Activated T-helper 1 cell treated with anti-CD3 and anti-CD28 coated beads, Interleukin-12 subunit alpha, Interleukin-12 subunit beta, Interleukin-2, Interleukin-4 antibody, amounts not matched to agents 30 ng/mL and 10 ng/mL and 1 ng/mL, durations not matched to agents 14 hours and 24 hours and 36 hours (primary cell): ENCODE measurements around the gene TAC3. TPM values are rescaled to one million over a fixed set of nuclear protein-coding genes. Genes with fewer than 3 reads are reported as not detected.

Experiments used
- total RNA-seq: library from RNA; stranded (reverse); gene quantifications from 2 replicates; pipeline ENCODE4 v1.2.3, GENCODE V29; 2022

Gene TAC3
- total RNA-seq, 1 donor from 2014 or later = 0.34 TPM

Other genes with a start within 250 kb of the TAC3 start
- not detected in 2 replicates for gene SDR9C7, start 82.1 kb downstream of the TAC3 start, total RNA-seq
- gene RDH16, start 58.9 kb downstream of the TAC3 start, total RNA-seq = 0.23 and 0.29 TPM in 2 replicates
- gene ZBTB39, start 10.0 kb downstream of the TAC3 start, total RNA-seq = 10.3 and 11.2 TPM in 2 replicates
- 1.1 and 2.6 TPM in 2 replicates for gene MYO1A, start 33.6 kb upstream of the TAC3 start, total RNA-seq
- 70.2 and 71.7 TPM in 2 replicates for gene NEMP1, start 62.3 kb upstream of the TAC3 start, total RNA-seq
- 73.6 and 80.3 TPM in 2 replicates for gene NAB2, start 72.6 kb upstream of the TAC3 start, total RNA-seq
- 306 and 318 TPM in 2 replicates for gene STAT6, start 94.8 kb upstream of the TAC3 start, total RNA-seq
- gene LRP1, start 112.0 kb upstream of the TAC3 start, total RNA-seq = 0.26 and 0.73 TPM in 2 replicates
- gene LRP1-AS, start 131.1 kb upstream of the TAC3 start, total RNA-seq = not detected in 2 replicates
- 0.36 and 0.49 TPM in 2 replicates for gene NXPH4, start 200.3 kb upstream of the TAC3 start, total RNA-seq
- 276 and 280 TPM in 2 replicates for gene SHMT2, start 213.2 kb upstream of the TAC3 start, total RNA-seq
- gene STAC3, start 234.7 kb upstream of the TAC3 start, total RNA-seq = 3.1 and 4.2 TPM in 2 replicates